ENCODE results near the gene GBP3.
A peak's percentile ranks its signal among the peaks of the same experiment; 100 is the strongest.
"Not testable (repeated sequence)": the region's sequence is repeated elsewhere in the genome, so short reads cannot be mapped to it uniquely, and the experiment has no call there.

Gene GBP3

GRCh38 chr1:88979054-88979748, 43.5 kb downstream of the GBP3 start:
- no peak for DNase-seq (ENCODE audit: low spot score)

DNA sequence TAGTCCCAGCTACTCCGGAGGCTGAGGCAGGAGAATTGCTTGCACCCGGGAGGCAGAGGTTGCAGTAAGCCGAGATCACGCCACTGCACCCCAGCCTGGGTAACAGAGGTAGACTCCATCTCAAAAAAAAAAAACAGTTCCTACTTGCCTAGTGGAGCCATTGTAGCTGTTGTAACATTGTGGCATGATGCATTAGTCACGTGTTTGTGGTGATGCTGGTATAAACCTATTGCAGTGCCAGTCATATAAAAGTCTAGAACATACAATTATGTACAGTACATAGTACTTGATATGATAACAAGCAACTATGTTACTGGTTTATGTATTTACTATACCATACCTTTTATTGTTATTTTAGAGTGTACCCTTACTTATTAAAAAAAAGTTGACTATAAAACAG, 46.4 kb downstream of the GBP3 start:
- DNase-seq (ENCODE audit: low spot score) = no peak

DNA sequence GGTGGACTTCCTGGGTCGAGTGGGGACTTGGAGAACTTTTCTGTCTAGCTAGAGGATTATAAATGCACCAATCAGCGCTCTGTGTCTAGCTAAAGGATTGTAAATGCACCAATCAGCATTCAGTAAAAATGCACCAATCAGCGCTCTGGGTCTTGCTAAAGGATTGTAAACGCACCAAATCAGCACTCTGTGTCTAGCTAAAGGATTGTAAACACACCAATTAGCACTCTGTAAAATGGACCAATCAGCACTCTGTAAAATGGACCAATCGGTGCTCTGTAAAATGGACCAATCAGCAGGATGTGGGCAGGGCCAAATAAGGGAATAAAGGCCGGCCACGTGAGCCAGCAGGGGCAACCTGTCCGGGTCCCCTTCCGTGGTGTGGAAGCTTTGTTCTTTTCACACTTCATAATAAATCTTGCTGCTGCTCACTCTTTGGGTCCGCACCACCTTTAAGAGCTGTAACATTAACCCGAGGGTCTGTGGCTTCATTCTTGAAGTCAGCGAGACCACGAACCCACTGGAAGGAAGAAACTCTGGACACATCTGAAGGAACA, 48.0 kb downstream of the GBP3 start:
- not testable (repeated sequence) for DNase-seq (ENCODE audit: low spot score)

- peak; percentile 14 for DNase-seq (ENCODE audit: low spot score)
Measured at GRCh38 chr1:88973520-88974137, 49.0 kb downstream of the GBP3 start.

DNA sequence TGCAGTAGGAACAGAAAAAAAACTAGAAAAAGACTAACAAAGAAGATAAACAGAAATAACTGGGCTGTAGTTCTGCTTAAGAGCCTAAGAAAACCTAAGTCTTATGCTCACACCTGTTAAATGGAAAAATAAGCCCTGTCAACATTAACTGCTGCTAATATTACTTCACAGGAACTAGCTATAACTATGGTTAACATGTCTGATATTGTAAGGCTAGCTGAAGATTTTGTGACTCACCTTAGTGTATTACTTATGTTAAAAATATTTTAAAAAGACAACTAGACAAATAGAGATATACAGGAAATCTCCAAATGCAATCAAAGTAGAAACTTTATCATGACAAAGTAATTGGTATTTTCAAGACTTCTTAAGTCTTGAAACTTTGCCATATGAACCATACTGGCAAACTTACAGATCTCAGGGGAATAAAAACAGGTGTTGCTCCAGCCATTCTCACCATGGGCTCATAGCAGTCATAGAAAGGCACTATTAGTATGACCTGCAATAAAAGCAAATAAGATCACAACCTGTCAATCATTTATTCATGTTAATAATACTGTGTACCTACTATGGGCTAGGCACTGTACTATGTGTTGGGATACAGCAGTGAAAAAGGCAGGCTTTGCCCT, 60.9 kb downstream of the GBP3 start:
- no peak for DNase-seq (ENCODE audit: low spot score)

GRCh38 chr1:88961081-88961480, 61.6 kb downstream of the GBP3 start:
- DNase-seq (ENCODE audit: low spot score) = no peak

Data from CD4-positive, alpha-beta T cell treated with Interleukin-6 at 100 ng/mL for 8 hours (primary cell).